Fibroblast of pulmonary artery (primary cell): ENCODE data around the gene SCGB1C1.
"Not testable (repeated sequence)": the region's sequence is repeated elsewhere in the genome, so short reads cannot be mapped to it uniquely, and the experiment has no call there.

ENCODE experiments used
- DNase-seq: peaks from one replicate; pipeline ENCODE4 v3.0.0-alpha.2; 2010; ENCODE audit warnings: low read depth
- H3K4me3 ChIP-seq: replicated peaks from 2 replicates; pipeline ENCODE4 v1.5.1; 2011; ENCODE audit warnings: low read depth, mild to moderate bottlenecking, control low read depth, low read length, moderate library complexity
- TF ChIP-seq, protein P1 (sequence below): IDR thresholded peaks from 2 replicates; pipeline ENCODE4 v1.5.1; 2011; ENCODE audit warnings: mild to moderate bottlenecking, control low read depth, low read length, inconsistent platforms; ENCODE audit errors: missing control alignments

The SCGB1C1 gene

GRCh38 chr11:192674-193128 is at the start of gene SCGB1C1:
TSS of gene SCGB1C1 (plus strand) at chr11:193078. CDS start at chr11:193100, 22 bp downstream.
- not testable (repeated sequence) for DNase-seq, H3K4me3 ChIP-seq

DNA sequence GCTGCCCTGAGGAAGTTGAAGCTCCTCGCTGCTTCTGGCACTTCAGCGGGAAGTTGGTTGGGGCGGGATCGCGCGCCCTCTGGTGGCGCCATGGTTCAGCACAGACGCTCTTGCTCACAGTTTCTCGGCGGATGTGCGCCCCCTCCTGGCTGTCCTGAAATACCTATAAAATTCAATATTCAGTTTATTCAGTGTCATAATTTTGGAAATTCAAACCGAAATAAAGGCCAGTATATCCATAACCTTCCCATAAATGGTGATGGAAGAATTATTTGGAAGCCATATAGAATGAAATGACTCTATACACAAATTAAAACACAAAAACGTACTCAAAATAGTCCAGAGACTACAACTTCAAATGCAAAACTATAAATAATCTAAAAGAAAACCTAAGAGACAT is 12.6 kb upstream of the SCGB1C1 start:
- H3K4me3 ChIP-seq, DNase-seq: not testable (repeated sequence)
- TF ChIP-seq, protein P1, sequence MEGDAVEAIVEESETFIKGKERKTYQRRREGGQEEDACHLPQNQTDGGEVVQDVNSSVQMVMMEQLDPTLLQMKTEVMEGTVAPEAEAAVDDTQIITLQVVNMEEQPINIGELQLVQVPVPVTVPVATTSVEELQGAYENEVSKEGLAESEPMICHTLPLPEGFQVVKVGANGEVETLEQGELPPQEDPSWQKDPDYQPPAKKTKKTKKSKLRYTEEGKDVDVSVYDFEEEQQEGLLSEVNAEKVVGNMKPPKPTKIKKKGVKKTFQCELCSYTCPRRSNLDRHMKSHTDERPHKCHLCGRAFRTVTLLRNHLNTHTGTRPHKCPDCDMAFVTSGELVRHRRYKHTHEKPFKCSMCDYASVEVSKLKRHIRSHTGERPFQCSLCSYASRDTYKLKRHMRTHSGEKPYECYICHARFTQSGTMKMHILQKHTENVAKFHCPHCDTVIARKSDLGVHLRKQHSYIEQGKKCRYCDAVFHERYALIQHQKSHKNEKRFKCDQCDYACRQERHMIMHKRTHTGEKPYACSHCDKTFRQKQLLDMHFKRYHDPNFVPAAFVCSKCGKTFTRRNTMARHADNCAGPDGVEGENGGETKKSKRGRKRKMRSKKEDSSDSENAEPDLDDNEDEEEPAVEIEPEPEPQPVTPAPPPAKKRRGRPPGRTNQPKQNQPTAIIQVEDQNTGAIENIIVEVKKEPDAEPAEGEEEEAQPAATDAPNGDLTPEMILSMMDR = peak; percentile 12

- H3K4me3 ChIP-seq, DNase-seq: not testable (repeated sequence)
Measured at GRCh38 chr11:189200-189783, 3.6 kb upstream of the SCGB1C1 start.

GRCh38 chr11:189843-190311 is 3.0 kb upstream of the SCGB1C1 start:
- TF ChIP-seq, protein P1 = peak; percentile 1
- DNase-seq, H3K4me3 ChIP-seq: not testable (repeated sequence)

DNA sequence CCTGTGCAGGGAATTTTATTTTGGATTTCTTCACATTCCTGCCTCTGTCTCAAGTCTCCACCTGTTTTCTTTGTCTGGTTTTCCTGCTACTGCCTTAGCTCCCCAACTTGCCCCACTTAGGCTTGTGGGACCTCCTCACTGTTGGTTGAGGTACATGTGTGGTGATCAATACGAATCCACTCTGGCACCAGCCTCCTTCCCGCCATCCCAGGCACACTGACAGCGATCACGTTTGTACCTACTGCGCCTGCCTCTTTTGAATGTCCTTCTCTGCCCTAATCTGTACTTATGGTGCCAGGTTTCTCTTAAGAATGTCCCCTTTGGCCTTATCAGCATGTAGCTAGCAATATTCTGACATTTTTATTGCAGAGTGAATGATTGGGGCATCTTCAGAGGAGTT is 2.3 kb upstream of the SCGB1C1 start:
- DNase-seq, H3K4me3 ChIP-seq: not testable (repeated sequence)

DNA sequence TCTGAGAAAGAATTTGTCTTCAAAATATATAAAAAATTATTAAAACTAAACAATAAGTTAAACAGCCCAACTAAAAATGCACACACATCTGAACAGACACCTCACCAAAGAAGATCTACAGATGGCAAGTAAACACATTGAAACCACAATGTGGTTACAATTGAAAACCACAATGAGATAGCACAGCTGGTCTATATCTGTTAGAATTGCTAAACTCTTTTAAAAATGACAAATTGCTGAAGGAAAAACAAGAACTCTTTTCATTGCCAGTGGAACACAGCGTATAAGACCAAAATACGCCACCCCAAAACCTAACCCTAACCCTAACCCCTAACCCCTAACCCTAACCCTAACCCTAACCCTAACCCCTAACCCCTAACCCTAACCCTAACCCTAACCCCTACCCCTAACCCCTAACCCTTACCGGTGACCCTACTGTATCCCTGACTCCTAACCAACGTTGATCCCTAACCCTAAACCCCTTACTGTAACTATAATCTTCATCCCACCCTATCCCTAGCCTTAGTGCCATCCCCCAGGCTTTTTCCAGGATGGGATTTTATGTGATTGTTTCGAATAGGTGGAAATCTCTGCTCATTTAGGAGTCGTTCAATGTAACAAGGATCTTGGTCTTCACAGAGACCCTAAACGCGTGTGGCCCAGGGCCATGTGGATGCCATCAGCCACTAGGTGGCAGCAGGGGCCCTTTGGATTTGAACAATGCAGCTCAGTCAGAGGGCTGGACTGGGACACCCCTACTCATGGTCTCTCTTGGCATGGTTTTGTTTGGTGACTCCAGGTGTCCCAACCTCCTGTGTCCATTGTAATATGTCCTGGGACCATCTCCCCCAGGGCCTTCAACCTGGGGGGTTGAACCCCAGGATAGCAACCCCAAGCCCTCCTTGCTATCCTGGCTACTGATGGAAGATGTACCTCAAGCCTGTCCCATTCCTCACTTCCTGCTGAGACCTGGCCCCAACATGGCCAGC is 1.1 kb upstream of the SCGB1C1 start:
- not testable (repeated sequence) for DNase-seq, H3K4me3 ChIP-seq
- TF ChIP-seq, protein P1 = peak; percentile 18

GRCh38 chr11:193481-193880 is 603 bp downstream of the SCGB1C1 start:
- H3K4me3 ChIP-seq, DNase-seq: not testable (repeated sequence)

DNA sequence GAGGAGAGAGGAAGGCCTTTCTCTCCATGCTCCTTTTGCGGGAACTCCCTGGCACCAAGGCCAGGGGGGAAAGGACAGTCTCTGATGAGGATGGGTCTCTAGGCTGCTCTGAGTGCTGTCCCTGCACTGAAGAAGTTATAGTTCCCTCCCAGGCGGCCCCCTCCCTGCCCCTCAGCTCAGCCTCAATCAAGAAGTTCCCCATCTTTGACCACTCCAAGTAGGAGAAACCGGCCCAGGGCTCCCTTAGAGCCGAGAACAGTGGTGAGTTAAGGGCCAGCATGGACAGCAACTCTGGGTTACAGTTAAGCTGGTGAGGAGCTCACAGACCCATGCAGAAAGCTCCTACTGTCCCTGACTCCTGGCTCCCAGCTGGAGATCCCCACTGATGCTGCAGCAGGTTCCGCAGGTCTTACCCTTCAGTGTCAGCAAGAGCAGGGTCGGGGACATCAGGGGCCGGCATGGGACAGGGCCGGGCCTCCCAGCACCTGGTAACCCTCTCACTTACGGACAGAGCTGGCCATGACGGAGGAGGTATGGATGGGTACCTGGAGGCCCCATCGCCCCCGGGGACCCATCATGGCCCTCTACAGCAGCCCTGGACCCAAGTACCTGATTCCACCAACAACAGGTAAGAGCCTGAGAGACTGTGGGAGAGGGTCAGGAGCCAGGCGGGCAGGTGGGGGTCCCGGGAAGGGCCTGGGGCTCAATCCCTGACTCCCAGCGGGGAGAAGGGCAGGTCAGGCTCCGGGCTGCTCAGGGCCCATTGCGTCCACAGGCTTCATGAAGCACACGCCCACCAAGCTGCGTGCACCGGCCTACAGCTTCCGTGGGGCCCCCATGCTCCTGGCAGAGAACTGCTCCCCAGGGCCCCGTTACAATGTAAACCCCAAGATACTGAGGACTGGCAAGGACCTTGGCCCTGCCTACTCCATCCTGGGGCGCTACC is 4.2 kb downstream of the SCGB1C1 start:
- H3K4me3 ChIP-seq = no peak overlapping the region
- DNase-seq = no peak
- TF ChIP-seq, protein P1 = no peak
